NCI-H748 treated with DMSO at 0.1 percent for 48 hours (cell line): ENCODE results near the gene FFAR4.
"Not testable (repeated sequence)": the region's sequence is repeated elsewhere in the genome, so short reads cannot be mapped to it uniquely, and the experiment has no call there.

Experiments
- DNase-seq: peaks from one replicate; lab custom pipeline; 2025; lab: John Stamatoyannopoulos, UW

Gene FFAR4

DNA sequence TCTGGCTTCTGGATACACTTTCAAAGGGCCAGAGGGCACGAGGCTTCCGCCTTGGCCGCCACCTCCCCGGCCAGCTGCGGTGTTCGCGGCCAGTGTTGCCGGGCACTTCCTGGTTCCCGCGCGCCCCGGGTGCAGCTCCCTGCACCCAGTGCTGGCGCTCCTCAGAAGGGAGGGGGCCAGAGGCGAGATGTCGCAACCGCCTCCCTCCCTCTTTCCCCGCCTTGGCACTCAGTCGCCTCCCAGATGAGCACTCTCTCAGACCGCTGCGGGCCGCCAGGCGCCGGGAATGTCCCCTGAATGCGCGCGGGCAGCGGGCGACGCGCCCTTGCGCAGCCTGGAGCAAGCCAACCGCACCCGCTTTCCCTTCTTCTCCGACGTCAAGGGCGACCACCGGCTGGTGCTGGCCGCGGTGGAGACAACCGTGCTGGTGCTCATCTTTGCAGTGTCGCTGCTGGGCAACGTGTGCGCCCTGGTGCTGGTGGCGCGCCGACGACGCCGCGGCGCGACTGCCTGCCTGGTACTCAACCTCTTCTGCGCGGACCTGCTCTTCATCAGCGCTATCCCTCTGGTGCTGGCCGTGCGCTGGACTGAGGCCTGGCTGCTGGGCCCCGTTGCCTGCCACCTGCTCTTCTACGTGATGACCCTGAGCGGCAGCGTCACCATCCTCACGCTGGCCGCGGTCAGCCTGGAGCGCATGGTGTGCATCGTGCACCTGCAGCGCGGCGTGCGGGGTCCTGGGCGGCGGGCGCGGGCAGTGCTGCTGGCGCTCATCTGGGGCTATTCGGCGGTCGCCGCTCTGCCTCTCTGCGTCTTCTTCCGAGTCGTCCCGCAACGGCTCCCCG lies at the start of gene FFAR4:
TSS of gene FFAR4 (plus strand) at position 231 of the 842 bp plus-strand sequence. CDS start at position 287, 56 bp downstream.
- DNase-seq, result peak; percentile 4

DNA sequence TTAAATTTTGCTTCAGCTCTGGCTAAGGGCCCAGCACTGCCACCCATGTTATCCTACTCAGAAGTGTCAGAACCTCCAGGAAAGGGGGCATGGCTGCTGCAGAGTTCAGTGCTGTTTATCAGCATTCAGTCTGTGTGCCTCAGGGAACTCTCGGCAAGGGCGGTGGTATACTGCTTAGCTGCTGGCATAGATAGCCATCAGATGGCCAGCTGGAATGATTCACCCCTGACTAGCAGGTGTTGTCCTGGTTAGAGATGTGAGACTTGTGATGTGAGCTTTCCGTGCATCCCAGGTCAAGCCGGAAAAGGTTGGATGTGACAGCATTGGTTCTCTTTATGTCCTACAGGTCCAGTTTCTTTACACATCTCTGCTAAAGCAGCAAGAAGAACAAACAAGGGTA lies 47.9 kb upstream of the FFAR4 start:
- DNase-seq, result no peak

DNA sequence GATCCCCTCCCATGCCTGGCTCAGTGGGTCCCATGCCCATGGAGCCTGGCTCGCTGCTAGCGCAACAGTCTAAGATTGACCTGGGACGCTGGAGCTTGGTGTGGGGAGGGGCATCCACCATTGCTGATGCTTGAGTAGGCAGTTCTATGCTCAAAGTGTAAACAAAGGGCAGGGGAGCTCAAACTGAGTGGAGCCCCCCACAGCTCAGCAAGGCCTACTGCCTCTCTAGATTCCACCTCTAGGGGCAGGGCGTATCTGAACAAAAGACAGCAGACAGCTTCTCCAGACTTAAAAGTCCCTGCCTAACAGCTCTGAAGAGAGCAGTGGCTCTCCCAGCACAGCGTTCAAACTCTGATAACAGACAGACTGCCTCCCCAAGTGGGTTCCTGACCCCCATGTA lies 31.2 kb upstream of the FFAR4 start:
- DNase-seq, result no peak

DNA sequence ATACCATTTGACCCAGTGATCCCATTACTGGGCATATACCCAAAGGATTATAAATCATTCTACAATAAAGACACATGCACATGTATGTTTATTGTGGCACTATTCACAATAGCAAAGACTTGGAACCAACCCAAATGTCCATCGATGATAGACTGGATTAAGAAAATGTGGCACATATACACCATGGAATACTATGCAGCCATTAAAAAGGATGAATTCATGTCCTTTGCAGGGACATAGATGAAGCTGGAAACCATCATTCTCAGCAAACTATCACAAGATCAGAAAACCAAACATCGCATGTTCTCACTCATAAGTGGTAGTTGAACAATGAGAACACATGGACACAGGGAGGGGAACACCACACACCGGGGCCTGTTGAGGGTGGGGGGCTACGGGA lies 25.6 kb upstream of the FFAR4 start:
- DNase-seq, result not testable (repeated sequence)

DNA sequence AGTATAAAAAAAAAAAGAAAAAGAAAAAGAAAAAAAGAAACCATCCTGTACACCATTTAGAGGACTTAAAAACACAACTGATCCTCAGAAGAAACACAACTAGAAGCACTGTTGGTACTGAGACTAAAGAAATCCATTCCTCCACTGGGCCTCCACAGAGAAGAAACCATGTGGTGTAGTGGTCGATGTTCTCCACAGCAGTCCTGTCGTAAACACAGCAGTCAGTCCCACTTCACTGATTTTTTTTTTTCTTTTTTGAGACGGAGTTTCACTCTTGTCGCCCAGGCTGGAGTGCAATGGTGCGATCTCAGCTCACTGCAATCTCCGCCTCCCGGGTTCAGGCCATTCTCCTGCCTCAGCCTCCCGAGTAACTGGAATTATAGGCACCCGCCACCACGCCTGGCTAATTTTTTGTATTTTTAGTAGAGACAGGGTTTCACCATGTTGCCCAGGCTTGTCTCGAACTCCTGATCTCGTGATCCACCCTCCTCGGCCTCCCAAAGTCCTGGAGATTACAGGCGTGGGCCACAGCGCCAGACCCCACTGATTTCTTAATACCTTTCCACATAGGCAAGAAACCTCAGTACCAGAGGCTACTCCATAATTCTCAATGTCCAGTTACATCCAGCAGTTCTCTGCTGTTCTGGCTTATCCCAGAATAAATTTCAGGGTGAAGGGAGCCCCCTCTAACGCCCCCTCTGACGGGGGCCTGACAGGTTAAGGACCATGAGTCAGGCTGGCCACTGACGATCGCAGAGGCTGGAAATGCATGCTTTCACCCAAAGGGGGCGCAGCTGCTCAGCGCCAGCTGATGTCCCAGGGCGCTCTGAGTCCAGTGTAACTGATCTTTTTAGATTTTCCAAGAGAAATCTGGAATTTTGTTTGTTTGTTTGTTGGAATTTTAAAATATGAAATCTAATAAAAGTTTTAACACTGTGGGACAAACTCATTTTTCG lies 24.8 kb upstream of the FFAR4 start:
- no peak for DNase-seq

DNA sequence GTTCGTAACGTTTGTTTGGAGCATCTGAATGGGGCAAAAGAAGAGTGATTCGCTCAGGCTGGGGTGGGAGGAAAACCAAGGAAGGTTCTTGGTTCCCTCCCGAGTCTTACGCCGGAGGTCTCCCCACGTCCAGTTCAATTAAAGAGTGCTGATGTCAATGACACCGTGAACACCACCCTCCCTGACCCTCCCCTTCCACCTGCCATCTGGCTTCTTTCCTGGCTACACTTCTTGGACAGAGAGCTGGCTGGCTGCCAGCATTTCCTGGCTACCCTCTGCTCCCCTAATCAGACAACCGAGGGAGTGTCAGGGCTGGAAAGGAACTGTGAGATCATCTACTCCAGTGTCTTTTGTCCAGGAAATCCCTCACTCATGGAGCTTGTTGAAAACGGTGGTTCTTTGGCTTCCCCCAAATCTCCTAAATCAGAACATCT lies 24.1 kb upstream of the FFAR4 start:
- DNase-seq, result peak; percentile 36

DNA sequence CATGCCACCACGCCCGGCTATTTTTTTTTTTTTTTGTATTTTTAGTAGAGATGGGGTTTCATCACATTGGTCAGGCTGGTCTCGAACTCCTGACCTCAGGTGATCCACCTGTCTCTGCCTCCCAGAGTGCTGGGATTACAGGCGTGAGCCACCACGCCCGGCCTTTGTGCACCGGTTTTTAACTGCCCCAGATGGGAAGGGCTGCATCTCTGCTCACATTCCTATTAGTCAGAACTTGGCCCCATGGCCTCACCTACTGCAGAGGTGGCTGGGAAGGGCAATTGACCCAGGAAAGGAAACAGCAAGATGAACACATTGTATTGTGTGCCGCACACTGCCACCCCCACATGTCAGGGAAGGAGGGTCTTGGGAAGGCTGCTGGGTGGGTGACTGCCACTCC lies 19.5 kb upstream of the FFAR4 start:
- not testable (repeated sequence) for DNase-seq

DNA sequence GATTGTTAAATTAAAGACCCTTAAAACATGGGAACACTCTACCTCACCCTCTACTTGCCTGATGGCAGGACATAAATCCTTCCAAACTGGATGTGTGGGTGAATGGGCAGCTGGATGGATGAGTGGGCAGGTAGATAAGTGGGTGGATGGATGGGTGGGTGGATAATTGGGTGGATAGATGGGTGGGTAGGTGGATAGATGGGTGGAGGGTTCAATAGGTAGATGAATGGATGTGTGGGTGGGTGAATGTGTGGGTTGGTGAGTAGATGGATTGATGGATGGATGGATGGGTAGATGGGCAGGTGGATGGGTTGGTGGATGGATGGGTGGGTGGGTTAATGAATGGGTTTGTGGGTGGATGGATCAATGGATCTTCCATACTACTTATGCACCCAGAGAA lies 18.9 kb upstream of the FFAR4 start:
- DNase-seq, result no peak

DNA sequence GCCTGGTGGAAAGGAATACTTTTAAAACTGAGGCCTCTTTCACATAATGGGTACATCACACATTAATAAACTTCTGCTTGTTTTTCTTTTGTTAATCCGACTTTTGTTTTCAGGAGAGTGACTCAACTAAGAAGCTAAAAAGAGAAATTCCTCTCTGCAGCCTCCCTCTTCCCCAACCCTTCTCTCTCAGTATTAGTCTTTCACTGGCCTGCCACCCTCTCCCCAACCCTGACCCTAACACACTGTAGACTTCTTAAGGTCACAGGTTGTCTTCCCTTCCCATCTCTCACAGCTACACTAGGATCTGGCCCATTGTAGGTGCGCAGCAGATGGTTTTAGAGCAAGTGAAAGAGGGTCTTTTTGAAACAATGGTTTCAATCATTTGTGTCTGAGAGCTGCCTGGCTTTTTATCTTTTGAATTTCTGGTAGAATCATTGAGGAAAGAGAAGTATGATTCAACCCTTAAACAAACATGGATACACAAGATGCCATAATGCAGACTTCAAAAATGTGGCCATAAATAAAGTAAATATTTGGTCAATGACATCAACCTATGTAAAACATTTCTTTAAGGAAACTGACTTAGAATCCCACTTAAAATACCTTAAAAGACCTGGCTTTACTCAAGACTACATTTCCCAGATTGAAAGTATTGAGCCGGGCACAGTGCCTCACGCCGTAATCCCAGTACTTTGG lies 17.9 kb upstream of the FFAR4 start:
- no peak for DNase-seq

DNA sequence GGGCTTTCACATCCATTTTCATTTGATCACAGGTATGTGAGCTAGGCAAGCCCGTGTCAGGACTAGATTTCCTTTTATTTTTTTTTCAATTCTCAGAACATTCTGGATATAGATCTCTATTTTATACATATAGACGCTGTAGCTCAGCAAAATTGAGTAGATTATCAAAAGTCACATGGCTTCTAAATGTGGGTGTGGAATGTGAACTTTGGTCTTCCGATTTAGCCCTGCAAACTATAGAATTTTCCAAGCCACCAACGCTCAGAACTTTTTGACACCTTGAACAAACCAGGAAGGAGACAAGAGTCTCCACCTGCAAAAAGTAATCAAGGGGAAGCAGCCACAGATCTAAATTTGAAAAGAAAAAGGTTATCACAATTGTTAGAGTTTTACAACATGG lies 15.9 kb upstream of the FFAR4 start:
- no peak for DNase-seq

DNA sequence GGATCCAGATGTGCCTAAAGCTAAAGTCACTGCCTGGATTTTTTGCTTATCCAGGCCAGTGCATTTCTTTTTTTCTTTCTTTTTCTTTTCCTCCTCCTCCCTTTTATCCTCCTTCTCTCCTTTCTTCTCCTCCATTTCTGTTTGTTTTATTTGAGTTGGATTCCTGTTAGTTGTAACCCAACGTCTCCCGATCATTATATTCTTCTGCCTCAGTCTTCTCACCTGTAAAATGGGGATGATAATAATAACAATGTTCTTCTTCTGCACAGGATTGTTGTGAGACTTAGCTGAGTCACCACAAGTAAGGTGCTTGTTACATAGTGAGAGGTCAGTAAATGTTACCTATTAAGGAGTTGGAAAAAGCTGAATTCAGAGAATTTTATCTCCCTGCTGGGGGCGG lies 13.7 kb upstream of the FFAR4 start:
- no peak for DNase-seq

DNA sequence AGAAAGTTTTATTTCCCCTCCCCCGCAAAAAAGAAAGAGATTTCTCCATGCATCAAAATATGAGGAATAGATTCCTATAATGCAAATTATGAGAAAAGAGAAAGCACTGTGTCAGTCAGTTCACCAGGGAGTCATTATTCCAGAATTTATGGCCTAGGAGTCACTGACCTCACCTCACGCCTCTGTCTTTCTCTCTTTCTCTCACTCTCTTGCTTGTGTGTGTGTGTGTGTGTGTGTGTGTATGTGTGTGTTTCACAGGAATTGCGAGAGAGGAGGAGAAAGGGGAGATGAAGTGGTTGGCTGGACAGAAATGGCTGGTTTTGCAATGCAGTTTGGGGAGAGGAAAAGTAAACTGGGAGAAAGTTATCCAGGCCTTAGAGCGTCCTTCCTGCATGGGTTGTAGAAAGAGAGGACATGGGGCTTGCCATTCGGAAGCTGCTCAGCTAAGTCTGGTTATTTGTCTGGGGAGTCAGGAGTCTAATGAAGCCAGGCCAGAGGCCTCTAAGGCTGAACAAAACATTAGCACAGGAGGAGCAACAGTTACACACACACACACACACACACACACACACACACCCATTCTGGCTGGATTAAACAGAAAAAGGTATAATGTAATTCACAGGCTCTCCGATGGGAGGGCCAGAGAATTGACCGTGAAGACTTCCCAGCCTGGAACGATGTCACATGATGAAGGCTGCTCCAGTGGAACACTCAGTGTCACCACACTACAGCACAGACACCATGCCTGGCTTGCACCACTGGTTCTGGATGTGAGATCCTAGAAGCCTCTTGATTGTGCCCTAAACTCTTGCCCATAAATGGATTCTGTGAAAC lies 12.8 kb upstream of the FFAR4 start:
- DNase-seq, result no peak

DNA sequence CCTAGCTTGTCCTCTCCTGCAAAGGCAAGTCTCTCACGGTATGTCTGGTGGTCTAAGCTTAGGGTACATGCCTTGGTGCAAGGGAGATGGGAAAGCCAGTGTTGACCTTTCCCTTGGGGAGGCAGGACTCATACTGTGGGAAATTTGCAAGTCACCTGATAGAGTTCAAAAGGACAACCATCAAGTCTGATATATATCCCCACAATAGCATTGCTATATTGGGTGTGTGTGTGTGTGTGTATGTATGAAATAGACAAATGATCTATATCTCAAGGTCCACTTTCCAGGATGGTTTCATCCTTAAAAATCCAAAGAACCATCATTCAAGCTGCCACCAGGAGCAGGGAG lies 12.2 kb upstream of the FFAR4 start:
- no peak for DNase-seq

DNA sequence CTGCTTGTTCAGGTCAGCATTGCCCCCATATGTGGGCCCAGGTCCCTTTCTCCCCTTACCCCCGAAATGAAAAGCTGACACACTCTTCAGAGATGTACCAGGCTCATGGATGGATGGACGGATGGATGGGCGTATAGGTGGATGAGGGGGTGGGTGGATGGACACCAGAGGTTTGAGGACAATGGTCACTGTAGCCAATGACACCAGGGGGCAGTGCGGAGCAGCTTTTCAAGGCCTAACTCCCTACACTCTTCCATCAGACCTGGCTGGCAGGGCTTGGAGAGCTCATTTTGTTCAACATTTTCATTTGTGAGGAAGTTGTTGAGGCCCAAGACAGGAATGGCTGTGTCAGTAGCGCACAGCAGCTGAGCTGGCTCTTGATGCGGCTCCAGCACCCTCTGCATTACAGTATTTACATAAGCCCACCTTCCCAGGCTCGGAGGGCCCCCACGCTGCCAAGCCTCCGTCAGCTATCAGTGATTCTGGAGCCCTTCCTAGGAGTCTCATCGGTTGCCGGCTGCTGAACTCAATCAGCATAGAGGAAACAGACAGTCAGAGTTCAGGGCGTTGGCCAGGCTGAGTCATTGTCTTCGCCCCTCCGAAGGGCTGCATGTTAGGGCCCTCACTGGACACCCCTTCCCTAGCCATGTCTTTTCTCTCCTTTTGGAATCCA lies 11.6 kb upstream of the FFAR4 start:
- DNase-seq, result peak; percentile 38

DNA sequence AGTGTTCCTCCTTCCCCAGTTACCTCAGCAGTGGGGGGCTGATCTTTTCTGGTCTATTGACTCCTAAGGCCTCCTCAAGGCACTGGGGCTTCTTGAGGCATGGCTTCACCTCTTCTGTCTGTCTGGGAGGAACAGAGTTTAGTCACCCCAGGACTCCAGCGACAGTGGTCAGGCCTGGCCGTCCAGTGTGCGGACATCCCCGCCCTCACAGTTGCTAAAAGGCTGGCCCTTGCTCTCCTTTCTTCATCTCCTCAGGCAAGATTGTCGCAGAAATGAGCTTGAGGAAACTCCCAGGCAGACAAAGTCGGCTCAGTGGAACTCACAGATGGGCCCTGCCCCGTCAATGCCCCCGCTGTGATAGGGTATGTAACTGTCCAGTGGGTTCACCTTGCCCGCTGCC lies 7.0 kb upstream of the FFAR4 start:
- no peak for DNase-seq

DNA sequence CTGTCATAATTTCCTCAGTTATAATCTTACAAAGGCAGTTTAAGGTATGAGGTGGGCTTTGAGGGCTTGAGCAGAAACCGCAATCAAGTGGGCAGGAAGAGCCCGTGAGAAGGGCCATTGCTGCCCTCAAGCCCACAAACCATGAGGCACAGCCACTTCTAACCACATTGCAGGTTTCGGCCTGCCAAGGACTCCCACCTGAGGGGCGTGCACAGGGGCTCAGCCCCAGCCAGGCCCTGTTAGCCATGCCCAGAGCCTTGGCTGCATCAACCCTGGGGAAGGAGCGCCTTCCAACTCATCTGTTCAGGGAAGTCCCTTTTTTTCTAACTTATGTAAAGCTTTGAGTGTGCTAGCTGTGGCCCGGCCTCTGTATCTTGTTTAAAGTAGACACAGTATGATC lies 5.9 kb upstream of the FFAR4 start:
- no peak for DNase-seq

DNA sequence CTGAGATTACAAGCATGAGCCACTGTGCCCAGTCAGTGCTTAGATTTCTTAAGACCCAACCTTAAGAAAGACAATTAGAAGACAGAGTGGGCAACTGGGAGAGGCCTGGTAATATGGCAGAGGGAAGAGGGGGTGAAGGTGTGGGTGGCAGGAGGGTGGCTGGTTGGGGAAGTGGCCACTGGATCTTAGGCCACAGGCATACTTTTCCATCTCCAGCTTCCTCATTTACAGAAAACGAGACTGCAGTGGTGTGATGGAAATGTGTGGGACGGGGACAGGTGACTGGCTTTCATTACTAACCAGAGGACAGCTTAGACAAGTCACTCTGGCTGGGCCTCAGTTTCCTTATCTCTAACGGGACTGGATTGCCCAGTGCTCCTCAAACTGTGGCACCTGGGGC lies 1.0 kb upstream of the FFAR4 start:
- DNase-seq, result no peak

DNA sequence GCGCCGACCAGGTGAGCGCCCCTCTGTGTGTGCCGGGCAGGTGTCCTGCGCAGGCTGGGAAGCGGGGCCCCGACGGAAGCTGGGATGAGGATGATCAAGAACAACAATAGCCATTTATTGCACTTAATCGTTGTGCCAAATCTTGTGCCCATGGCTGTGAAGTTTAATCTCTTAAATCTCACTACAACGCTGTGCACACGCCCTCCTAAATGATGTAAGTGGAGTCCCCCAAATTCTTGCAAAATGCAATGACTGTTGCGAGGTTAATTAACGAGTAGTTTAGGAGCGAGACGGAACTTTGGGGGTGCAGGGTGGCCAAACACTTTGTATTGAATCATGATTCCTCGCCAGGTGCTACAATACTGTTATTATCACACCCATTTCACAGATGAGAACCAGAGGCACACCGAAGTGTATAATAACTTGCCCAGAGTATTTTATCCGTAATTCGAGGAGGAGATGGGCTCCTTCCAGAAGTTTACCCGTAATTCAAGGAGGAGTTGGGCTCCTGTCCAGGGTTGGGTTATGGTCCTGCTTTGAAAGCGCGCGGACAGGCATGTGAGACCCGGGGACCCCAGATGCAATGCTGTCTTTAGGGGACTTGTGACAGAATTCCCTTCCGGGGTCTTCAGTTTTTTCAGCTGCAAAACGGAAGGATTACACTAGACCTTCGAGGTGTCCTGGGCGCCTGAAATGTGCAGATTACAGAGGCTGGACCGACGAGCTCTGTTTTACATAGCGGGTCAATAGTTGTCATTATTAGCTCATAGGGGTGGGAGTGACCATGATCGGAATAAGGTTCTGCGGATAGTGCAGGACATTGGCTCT lies 1.0 kb downstream of the FFAR4 start:
- no peak for DNase-seq

DNA sequence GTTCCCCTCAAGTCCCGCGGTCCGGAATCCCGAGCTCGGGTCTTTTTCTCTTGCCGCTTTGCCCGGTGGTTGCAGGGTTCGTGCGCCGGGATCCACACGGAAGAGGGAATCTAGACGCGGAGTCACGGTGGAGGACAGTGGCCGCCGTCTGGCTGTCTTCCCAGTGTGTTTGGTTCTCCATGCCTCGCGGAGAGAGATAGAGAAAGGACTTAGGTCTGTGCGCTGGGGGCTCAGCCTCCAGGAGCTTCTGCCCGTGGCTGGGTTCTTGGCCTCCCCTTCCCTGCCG lies 1.6 kb downstream of the FFAR4 start:
- no peak for DNase-seq

DNA sequence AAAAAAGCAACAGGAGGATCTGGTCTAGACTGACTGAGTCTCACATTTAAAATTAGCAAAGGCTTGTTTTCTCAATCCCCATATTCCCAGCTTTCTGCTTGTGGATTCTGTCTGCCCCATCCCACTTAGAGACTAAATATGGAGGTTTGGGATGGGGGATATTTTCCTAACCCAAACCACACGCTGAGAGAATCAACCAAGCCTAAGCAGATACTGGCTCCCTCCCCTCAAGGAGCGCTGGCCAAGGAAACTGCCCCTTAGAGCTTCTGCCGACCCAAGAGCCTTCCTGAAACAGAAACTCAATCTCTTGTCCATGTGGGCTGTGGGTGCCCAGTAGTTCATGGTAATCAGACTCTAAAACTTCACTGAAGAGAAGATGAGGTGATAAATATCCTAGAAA lies 3.9 kb downstream of the FFAR4 start:
- DNase-seq, result no peak
